ENCODE results near the gene GSTM1.

GSTM1 gene

DNA sequence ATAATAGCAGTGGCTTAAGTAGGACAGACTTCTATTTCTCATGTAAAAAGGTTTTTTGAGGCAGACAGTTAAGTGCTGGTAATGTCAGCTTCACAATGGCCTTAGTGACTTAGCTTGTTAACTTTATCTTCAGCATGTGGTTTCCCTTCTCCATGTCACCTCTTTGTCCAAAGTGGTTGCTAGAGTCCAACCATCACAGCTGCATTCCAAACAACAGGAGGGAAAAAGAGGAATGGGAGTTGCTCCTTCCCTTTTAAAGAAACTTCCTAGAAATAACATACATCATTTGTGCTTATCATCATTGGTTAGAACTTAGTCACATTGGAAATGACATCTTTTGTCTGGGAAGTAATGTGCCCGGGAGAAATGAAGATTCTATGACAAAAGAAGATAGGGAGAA is 34.4 kb downstream of the GSTM1 start:
- TF ChIP-seq USF1 (IDR thresholded peaks at IDR 0.05): no peak
- TF ChIP-seq TCF12 (IDR thresholded peaks at IDR 0.05; ENCODE audit: low read depth): no peak
- no peak for TF ChIP-seq NFIC (IDR thresholded peaks at IDR 0.05)

GRCh38 chr1:109722908-109723691 is 35.5 kb downstream of the GSTM1 start:
- TF ChIP-seq TCF12 (IDR thresholded peaks at IDR 0.05; ENCODE audit: low read depth): no peak
- peak; percentile 84 for TF ChIP-seq TEAD4 (IDR thresholded peaks at IDR 0.05)
- 0 out of 2 replicates have a peak, but pooled peaks have one; percentile 3 for TF ChIP-seq USF1 (IDR thresholded peaks at IDR 0.05)
- peak; percentile 92 for TF ChIP-seq CEBPB (IDR thresholded peaks at IDR 0.05)
- peak; percentile 36 for TF ChIP-seq NFIC (IDR thresholded peaks at IDR 0.05)

- TF ChIP-seq CEBPB (IDR thresholded peaks at IDR 0.05) (no peak), USF1 (IDR thresholded peaks at IDR 0.05) (no peak), FOXM1 (IDR thresholded peaks at IDR 0.05; ENCODE audit: borderline replicate concordance, low read depth) (no peak), NFIC (IDR thresholded peaks at IDR 0.05) (no peak), EP300 (IDR thresholded peaks at IDR 0.05; ENCODE audit: borderline replicate concordance) (no peak), EGR1 (IDR thresholded peaks at IDR 0.05) (no peak), CREB1 (IDR thresholded peaks at IDR 0.05; ENCODE audit: low read depth) (no peak), ZBTB7A (IDR thresholded peaks at IDR 0.05; ENCODE audit: low read depth) (no peak), REST (IDR thresholded peaks at IDR 0.05; ENCODE audit: low read depth) (no peak), TCF12 (IDR thresholded peaks at IDR 0.05; ENCODE audit: low read depth) (no peak), YY1 (IDR thresholded peaks at IDR 0.05; ENCODE audit: low read depth) (no peak), TAF1 (IDR thresholded peaks at IDR 0.05; ENCODE audit: low read depth) (no peak), TEAD4 (IDR thresholded peaks at IDR 0.05) (no peak), RAD21 (IDR thresholded peaks at IDR 0.05; ENCODE audit: low read depth) (no peak)
- TF ChIP-seq, protein P1, sequence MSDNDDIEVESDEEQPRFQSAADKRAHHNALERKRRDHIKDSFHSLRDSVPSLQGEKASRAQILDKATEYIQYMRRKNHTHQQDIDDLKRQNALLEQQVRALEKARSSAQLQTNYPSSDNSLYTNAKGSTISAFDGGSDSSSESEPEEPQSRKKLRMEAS (IDR thresholded peaks at IDR 0.05): no peak
Observed at GRCh38 chr1:109724933-109725332, 37.3 kb downstream of the GSTM1 start.

DNA sequence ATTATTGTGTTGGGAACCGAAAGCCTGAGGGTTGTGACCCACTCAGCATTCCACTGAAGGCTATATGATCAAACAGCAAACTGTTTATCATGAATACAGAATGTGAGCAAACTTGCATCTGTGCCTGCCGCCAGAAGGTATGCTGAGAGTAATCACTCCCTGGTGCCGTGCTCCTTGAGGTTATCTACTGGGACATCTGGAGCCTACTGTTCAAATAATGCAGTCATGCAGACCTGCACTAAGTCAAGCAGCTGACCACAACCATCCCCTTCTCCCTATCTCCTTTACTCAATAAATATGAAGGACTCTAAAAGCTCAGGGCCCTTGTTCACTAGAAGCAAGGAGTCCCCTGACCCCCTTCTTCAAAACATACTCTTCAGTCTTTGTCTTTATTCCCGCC is 37.9 kb downstream of the GSTM1 start:
- TF ChIP-seq TCF12 (IDR thresholded peaks at IDR 0.05; ENCODE audit: low read depth) (no peak), NFIC (IDR thresholded peaks at IDR 0.05) (no peak), TAF1 (IDR thresholded peaks at IDR 0.05; ENCODE audit: low read depth) (no peak), TEAD4 (IDR thresholded peaks at IDR 0.05) (no peak), RAD21 (IDR thresholded peaks at IDR 0.05; ENCODE audit: low read depth) (no peak)

DNA sequence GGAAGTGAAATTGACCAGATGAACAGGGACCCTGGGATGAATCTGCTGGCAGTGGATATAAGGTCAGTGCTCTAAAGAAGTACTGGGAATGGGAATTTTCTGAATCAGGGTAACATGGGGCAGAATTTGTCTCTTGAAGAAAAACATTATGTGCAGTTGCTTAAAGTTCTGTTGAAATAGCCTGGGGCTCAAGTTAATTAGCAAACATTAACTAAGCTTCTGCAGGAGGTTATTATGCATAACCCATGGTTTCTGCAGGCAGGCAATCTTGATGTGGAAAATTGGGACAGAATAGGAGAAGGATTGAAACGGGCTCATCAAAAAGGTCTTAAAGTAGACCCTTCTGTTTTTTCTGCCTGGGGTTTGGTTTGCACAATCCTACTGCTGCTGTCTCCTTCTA is 38.4 kb downstream of the GSTM1 start:
- TF ChIP-seq EGR1 (IDR thresholded peaks at IDR 0.05) (no peak), ZBTB7A (IDR thresholded peaks at IDR 0.05; ENCODE audit: low read depth) (no peak), TAF1 (IDR thresholded peaks at IDR 0.05; ENCODE audit: low read depth) (no peak), CREB1 (IDR thresholded peaks at IDR 0.05; ENCODE audit: low read depth) (no peak), USF1 (IDR thresholded peaks at IDR 0.05) (no peak), NFIC (IDR thresholded peaks at IDR 0.05) (no peak), REST (IDR thresholded peaks at IDR 0.05; ENCODE audit: low read depth) (no peak), RAD21 (IDR thresholded peaks at IDR 0.05; ENCODE audit: low read depth) (no peak), TEAD4 (IDR thresholded peaks at IDR 0.05) (no peak), FOXM1 (IDR thresholded peaks at IDR 0.05; ENCODE audit: borderline replicate concordance, low read depth) (no peak), TCF12 (IDR thresholded peaks at IDR 0.05; ENCODE audit: low read depth) (no peak), EP300 (IDR thresholded peaks at IDR 0.05; ENCODE audit: borderline replicate concordance) (no peak), YY1 (IDR thresholded peaks at IDR 0.05; ENCODE audit: low read depth) (no peak), CEBPB (IDR thresholded peaks at IDR 0.05) (no peak)
- TF ChIP-seq, protein P1 (IDR thresholded peaks at IDR 0.05): no peak
